PC-9 (cell line): Measurements from ENCODE around the gene HMGXB4. TPM values are rescaled to one million over a fixed set of nuclear protein-coding genes. Genes with fewer than 3 reads are reported as not detected.

Experiments
- BruUV-seq: library from RNA; stranded (reverse); fragments of 400-500 nt; replicated peaks from 2 replicates; lab custom pipeline; 2021; lab: Mats Ljungman, UMichigan
- CTCF ChIA-PET: fragments of 300-600 bp; sonication (Branson Sonifier 250); formaldehyde crosslinking; loops from one replicate; lab custom pipeline; 2022; ENCODE audit warnings: antibody characterized with exemption; lab: Charles Lee
- POLR2A ChIA-PET: fragments of 300-600 bp; sonication (Branson Sonifier 250); formaldehyde crosslinking; loops from one replicate; lab custom pipeline; 2022; ENCODE audit warnings: antibody characterized with exemption; ENCODE audit not compliant: unreplicated experiment; lab: Charles Lee
- DNase-seq, 2 experiments: peaks; one replicate each; pipeline versions ENCODE4 v3.0.0 to v3.0.0-alpha.2; 2015 to 2022; ENCODE audit warnings: mixed read lengths in 1 of 2
- H2AFZ ChIP-seq: fragments of 200-600 bp; sonication (generic); 2 replicates; pipeline ENCODE4 v1.8.1; 2017; ENCODE audit warnings: antibody characterized with exemption
- H3F3A ChIP-seq: fragments of 200-600 bp; sonication (generic); 2 replicates; pipeline ENCODE4 v1.8.1; 2017; ENCODE audit warnings: antibody characterized with exemption, mild to moderate bottlenecking, low read depth; ENCODE audit not compliant: insufficient read depth
- H3K27ac ChIP-seq: fragments of 200-600 bp; sonication (generic); 2 replicates; pipeline ENCODE4 v1.6.1; 2016; ENCODE audit warnings: mixed run types
- H3K27me3 ChIP-seq: fragments of 200-600 bp; sonication (generic); 2 replicates; pipeline ENCODE4 v1.6.1; 2016; ENCODE audit warnings: low read depth, mixed run types; ENCODE audit not compliant: insufficient read depth
- H3K36me3 ChIP-seq: fragments of 200-600 bp; sonication (generic); 2 replicates; pipeline ENCODE4 v1.6.1; 2016; ENCODE audit warnings: low read depth, mixed run types
- H3K4me1 ChIP-seq: fragments of 200-600 bp; sonication (generic); replicated peaks from 2 replicates; pipeline ENCODE4 v1.6.1; 2016; ENCODE audit warnings: mixed run types; ENCODE audit not compliant: insufficient read depth
- H3K4me2 ChIP-seq: fragments of 200-600 bp; sonication (generic); 2 replicates; pipeline ENCODE4 v1.6.1; 2017; ENCODE audit warnings: mixed run types
- H3K4me3 ChIP-seq: fragments of 200-600 bp; sonication (generic); 2 replicates; pipeline ENCODE4 v1.6.1; 2016; ENCODE audit warnings: mixed run types
- H3K79me2 ChIP-seq: fragments of 200-600 bp; sonication (generic); 2 replicates; pipeline ENCODE4 v1.6.1; 2017; ENCODE audit warnings: low read depth, mixed run types
- H3K9me2 ChIP-seq: fragments of 200-600 bp; sonication (generic); 2 replicates; pipeline ENCODE4 v1.8.1; 2017; ENCODE audit warnings: mild to moderate bottlenecking; ENCODE audit not compliant: insufficient read depth
- H3K9me3 ChIP-seq: fragments of 200-600 bp; sonication (generic); 2 replicates; pipeline ENCODE4 v1.8.1; 2016; ENCODE audit warnings: low read depth; ENCODE audit not compliant: insufficient read depth
- H4K20me1 ChIP-seq: fragments of 200-600 bp; sonication (generic); 2 replicates; pipeline ENCODE4 v1.8.1; 2017; ENCODE audit not compliant: insufficient read depth
- CTCF ChIP-seq: fragments of 200-600 bp; sonication (generic); conservative IDR thresholded peaks from 2 replicates; pipeline ENCODE4 v1.6.1; 2017; ENCODE audit warnings: mixed run types, antibody characterized with exemption, mild to moderate bottlenecking, moderate library complexity
- EZH2 ChIP-seq: fragments of 200-600 bp; sonication (generic); IDR thresholded peaks from 2 replicates; pipeline ENCODE4 v1.8.0; 2017; ENCODE audit warnings: antibody characterized with exemption, low read depth
- intact Hi-C: fragments of 100-400 bp; cut with micrococcal nuclease; formaldehyde crosslinking; loops from one replicate; pipeline ENCODE4 v1.10.0; 2022; ENCODE audit not compliant: unreplicated experiment
- total RNA-seq: library from RNA; stranded (reverse); gene quantifications from 2 replicates; pipeline ENCODE4 v1.2.3, GENCODE V29; 2021

The HMGXB4 gene
- total RNA-seq, 1 experiment from 2014 or later, result 29.2 TPM

DNA sequence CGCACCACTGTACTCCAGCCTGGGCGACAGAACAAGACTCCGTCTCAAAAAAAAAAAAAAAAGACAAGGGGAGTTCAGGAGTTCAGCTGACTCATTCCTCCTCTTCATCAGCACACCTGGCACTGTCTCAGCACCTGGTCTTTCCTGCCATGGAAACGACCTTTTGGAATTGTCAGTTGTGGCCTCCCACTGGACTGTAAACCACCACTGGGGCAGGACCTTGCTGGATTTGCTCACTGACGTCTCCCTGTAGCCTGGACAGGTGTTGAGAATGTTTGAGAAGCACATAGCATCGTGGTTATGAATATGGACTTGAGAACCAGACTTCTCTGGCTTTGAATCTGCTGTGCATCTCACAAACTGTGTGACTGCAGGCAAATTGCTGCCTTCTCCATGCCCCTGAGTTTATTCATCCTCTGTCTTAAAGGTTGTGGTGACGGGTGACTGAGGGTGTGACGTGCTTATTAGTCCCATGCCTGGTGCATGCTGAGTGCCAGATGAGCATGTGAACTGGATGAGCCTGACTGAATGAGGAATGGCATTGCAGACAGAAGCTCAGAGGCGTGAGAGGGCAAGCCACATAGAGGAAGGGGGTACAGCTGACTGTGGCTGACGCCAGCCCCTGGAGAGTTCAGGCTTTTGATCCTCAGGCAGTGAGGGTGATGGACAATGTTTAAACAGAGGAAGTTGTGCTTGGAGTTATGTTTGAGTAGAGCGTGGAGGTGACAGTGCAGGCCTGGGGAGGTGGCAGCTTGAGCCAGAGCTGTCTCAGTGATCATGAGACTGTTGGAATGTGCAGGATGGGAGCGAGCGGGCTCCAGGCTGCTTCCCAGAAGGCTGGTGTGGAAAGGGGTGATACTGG, 55.1 kb downstream of the HMGXB4 start:
- BruUV-seq, result TSS peak; percentile 60
- TF ChIP-seq CTCF, result no peak
- no peak for TF ChIP-seq EZH2
- no peaks in the 10 kb centered on the region for H3K27me3 ChIP-seq
- H3K4me1 ChIP-seq, result peaks cover 64% of the 10 kb centered on the region
- no peaks in the 10 kb centered on the region for H3K36me3 ChIP-seq
- H3K4me2 ChIP-seq, result peak overlapping the region; percentile 57
- intact Hi-C loops, result loop anchor here (1.0 to 5.0 kb wide), 2 partner anchors 11 to 290 kb away; no protein-coding TSS in a partner anchor
- H3K27ac ChIP-seq, result peak overlapping the region; percentile 74
- H3K79me2 ChIP-seq, result peaks cover 91% of the 10 kb centered on the region
- no peaks in the 10 kb centered on the region for H3K9me3 ChIP-seq
- H3F3A ChIP-seq, result peaks cover 67% of the 10 kb centered on the region
- DNase-seq, result peak; percentile 84 to 99
- no peak overlapping the region for H3K4me3 ChIP-seq
- no peaks in the 10 kb centered on the region for H4K20me1 ChIP-seq
- no peak overlapping the region for H2AFZ ChIP-seq
- CTCF ChIA-PET, result interaction anchor here (0.7 kb wide), 1 partner anchor 11 kb away, joined by 3 read pairs; no protein-coding TSS in a partner anchor
- H3K9me2 ChIP-seq, result no peaks in the 10 kb centered on the region
- POLR2A ChIA-PET, result interaction anchor here (0.6 to 0.7 kb wide), 4 partner anchors 11 to 848 kb away, joined by 3 to 17 read pairs (median 6); no protein-coding TSS in a partner anchor

DNA sequence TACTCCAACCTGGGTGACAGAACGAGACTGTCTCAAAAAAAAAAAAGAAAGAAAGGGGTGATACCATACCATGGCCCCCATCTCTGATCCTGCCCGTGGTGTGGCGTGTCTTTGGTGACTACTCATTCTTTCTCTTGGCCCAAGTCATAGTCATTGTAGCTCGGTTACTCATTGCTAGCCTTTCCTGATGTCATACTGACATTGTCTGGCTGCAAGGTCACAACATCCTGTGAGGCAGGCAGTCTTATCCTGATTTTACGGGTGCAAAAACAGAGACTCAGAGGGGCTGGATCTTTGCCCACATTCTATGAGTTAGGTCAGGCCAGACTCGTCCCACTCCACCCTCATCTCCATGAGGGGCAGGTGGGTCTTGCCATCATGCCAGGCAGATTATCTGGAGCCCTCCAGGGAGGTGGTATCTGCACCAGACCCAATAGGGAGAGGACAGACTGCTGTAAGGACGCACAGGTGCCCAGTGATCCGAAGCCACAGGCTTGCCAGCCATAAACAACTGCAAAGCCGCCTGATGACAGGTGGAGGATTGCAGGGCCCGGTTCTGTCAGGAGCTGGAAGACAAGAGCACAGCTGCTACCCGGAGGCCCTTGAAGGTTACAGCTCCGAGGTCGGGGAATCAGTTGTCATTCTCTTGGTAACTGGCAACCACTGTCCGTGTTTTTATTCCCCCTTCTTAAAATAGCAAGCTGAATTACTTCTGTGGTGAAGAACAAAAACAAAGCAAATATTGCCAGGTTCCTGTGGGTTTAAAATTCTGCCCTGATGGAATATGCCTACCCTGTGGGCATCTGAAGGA, 56.2 kb downstream of the HMGXB4 start:
- no peak overlapping the region for H3K4me3 ChIP-seq
- no peaks in the 10 kb centered on the region for H4K20me1 ChIP-seq
- ChIA-PET CTCF (no interaction called here), POLR2A (interaction anchor here (2.3 kb wide), 1 partner anchor 14 kb away, joined by 8 read pairs; the partner anchor contains the start of gene TOM1)
- H3K36me3 ChIP-seq, result no peaks in the 10 kb centered on the region; the same call in 1 of the 2 replicates
- H3K4me1 ChIP-seq, result peaks cover 64% of the 10 kb centered on the region
- intact Hi-C loops, result loop anchor here (5.0 kb wide), 1 partner anchor 289 kb away; no protein-coding TSS in a partner anchor
- no TSS peak for BruUV-seq
- no peaks in the 10 kb centered on the region for H3K9me2 ChIP-seq
- H2AFZ ChIP-seq, result no peak overlapping the region
- peak in 1 of 2 experiments; percentile 23 for DNase-seq
- no peaks in the 10 kb centered on the region for H3K27me3 ChIP-seq
- peaks cover 67% of the 10 kb centered on the region for H3F3A ChIP-seq
- H3K27ac ChIP-seq, result peak overlapping the region; percentile 74
- TF ChIP-seq EZH2 (no peak), CTCF (no peak)
- peak overlapping the region; percentile 57 for H3K4me2 ChIP-seq
- H3K79me2 ChIP-seq, result peaks cover 83% of the 10 kb centered on the region
- no peaks in the 10 kb centered on the region for H3K9me3 ChIP-seq
